H9 (cell line): Measurements from ENCODE around the gene AIPL1. TPM values are rescaled to one million over a fixed set of nuclear protein-coding genes. Genes with fewer than 3 reads are reported as not detected.

Experiments
- DNase-seq: peaks from one replicate; pipeline ENCODE4 v3.0.0-alpha.2; 2017
- H2AFZ ChIP-seq: one replicate; pipeline ENCODE4 v1.6.1; 2013; ENCODE audit warnings: mild to moderate bottlenecking, low read length, control low read depth, moderate library complexity
- H2AK5ac ChIP-seq: 2 replicates; pipeline ENCODE4 v1.6.1; 2013; ENCODE audit warnings: low read length, control low read depth, mixed read lengths; ENCODE audit not compliant: insufficient read length
- H2BK120ac ChIP-seq: one replicate; pipeline ENCODE4 v1.6.1; 2013; ENCODE audit warnings: low read depth, mild to moderate bottlenecking, low read length, control low read depth, inconsistent platforms; ENCODE audit not compliant: poor library complexity, severe bottlenecking
- H2BK12ac ChIP-seq: 2 replicates; pipeline ENCODE4 v1.6.1; 2013; ENCODE audit warnings: low read length, control low read depth, mixed read lengths, low read depth; ENCODE audit not compliant: insufficient read length
- H2BK15ac ChIP-seq: 2 replicates; pipeline ENCODE4 v1.6.1; 2013; ENCODE audit warnings: low read depth, low read length, control low read depth
- H2BK20ac ChIP-seq: one replicate; pipeline ENCODE4 v1.6.1; 2013; ENCODE audit warnings: low read depth, mild to moderate bottlenecking, low read length, control low read depth, inconsistent platforms; ENCODE audit not compliant: poor library complexity, severe bottlenecking
- H2BK5ac ChIP-seq: 2 replicates; pipeline ENCODE4 v1.6.1; 2013; ENCODE audit warnings: low read length, control low read depth, mixed read lengths; ENCODE audit not compliant: insufficient read length
- H3K14ac ChIP-seq: 2 replicates; pipeline ENCODE4 v1.6.1; 2013; ENCODE audit warnings: low read length, control low read depth; ENCODE audit not compliant: insufficient read depth
- H3K18ac ChIP-seq: 2 replicates; pipeline ENCODE4 v1.6.1; 2013; ENCODE audit warnings: low read depth, mild to moderate bottlenecking, mixed read lengths, low read length, control low read depth; ENCODE audit not compliant: insufficient read length
- H3K23ac ChIP-seq: 2 replicates; pipeline ENCODE4 v1.6.1; 2013; ENCODE audit warnings: low read length, control low read depth, mixed read lengths, low read depth; ENCODE audit not compliant: insufficient read length
- H3K23me2 ChIP-seq: 2 replicates; pipeline ENCODE4 v1.6.1; 2013; ENCODE audit warnings: low read depth, mild to moderate bottlenecking, mixed read lengths, low read length, control low read depth; ENCODE audit not compliant: insufficient read length, poor library complexity, severe bottlenecking
- H3K27ac ChIP-seq: 2 replicates; pipeline ENCODE4 v1.5.1; 2013; ENCODE audit warnings: low read length, control low read depth, mixed read lengths, low read depth; ENCODE audit not compliant: insufficient read length
- H3K27me3 ChIP-seq: 2 replicates; pipeline ENCODE4 v1.6.1; 2013; ENCODE audit warnings: low read length, control low read depth, inconsistent platforms; ENCODE audit not compliant: insufficient read depth
- H3K4ac ChIP-seq: 2 replicates; pipeline ENCODE4 v1.6.1; 2013; ENCODE audit warnings: low read depth, mild to moderate bottlenecking, control low read depth, inconsistent platforms, low read length, moderate library complexity
- H3K4me1 ChIP-seq: 2 replicates; pipeline ENCODE4 v1.6.1; 2013; ENCODE audit warnings: low read length, control low read depth, inconsistent platforms; ENCODE audit not compliant: insufficient read depth
- H3K4me2 ChIP-seq: 2 replicates; pipeline ENCODE4 v1.6.1; 2013; ENCODE audit warnings: low read length, control low read depth, mixed read lengths; ENCODE audit not compliant: insufficient read length, insufficient read depth
- H3K56ac ChIP-seq: 2 replicates; pipeline ENCODE4 v1.6.1; 2013; ENCODE audit warnings: low read depth, mild to moderate bottlenecking, mixed read lengths, low read length, control low read depth; ENCODE audit not compliant: insufficient read length
- H3K79me1 ChIP-seq: 2 replicates; pipeline ENCODE4 v1.6.1; 2013; ENCODE audit warnings: low read depth, mild to moderate bottlenecking, moderate library complexity, low read length, control low read depth, inconsistent platforms; ENCODE audit not compliant: insufficient read depth, poor library complexity, severe bottlenecking
- H3K79me2 ChIP-seq: 2 replicates; pipeline ENCODE4 v1.6.1; 2013; ENCODE audit warnings: low read length, control low read depth, inconsistent platforms; ENCODE audit not compliant: insufficient read depth
- H3K9ac ChIP-seq: 2 replicates; pipeline ENCODE4 v1.6.1; 2013; ENCODE audit warnings: low read length, control low read depth, mixed read lengths; ENCODE audit not compliant: insufficient read length; ENCODE audit errors: extremely low read depth
- H3K9me3 ChIP-seq: one replicate; pipeline ENCODE4 v1.6.1; 2013; ENCODE audit warnings: low read depth, low read length, inconsistent platforms; ENCODE audit not compliant: control insufficient read depth
- H3T11ph ChIP-seq: one replicate; pipeline ENCODE4 v1.6.1; 2013; ENCODE audit warnings: mild to moderate bottlenecking, low read length, control low read depth, inconsistent platforms
- H4K20me1 ChIP-seq: one replicate; pipeline ENCODE4 v1.6.1; 2013; ENCODE audit not compliant: control insufficient read depth, insufficient read length, insufficient read depth
- H4K5ac ChIP-seq: 2 replicates; pipeline ENCODE4 v1.6.1; 2013; ENCODE audit warnings: low read depth, mild to moderate bottlenecking, mixed read lengths, low read length, control low read depth; ENCODE audit not compliant: insufficient read length
- H4K8ac ChIP-seq: replicated peaks from 2 replicates; pipeline ENCODE4 v1.6.1; 2013; ENCODE audit warnings: low read length, control low read depth, mixed read lengths, low read depth; ENCODE audit not compliant: insufficient read length
- H4K91ac ChIP-seq: 2 replicates; pipeline ENCODE4 v1.6.1; 2013; ENCODE audit warnings: low read depth, mild to moderate bottlenecking, moderate library complexity, mixed read lengths, low read length, control low read depth; ENCODE audit not compliant: insufficient read length
- H3K27ac Mint-ChIP-seq, 3 experiments: 2 replicates in 2 of 3; 3 replicates in 1 of 3; pipeline ENCODE4 v1.8.0; 2020 to 2021; ENCODE audit warnings: mixed read lengths in 3 of 3, mild to moderate bottlenecking in 1 of 3, moderate library complexity in 1 of 3
- H3K27me3 Mint-ChIP-seq: 2 replicates; pipeline ENCODE4 v1.8.0; 2021; ENCODE audit warnings: low read depth, mild to moderate bottlenecking, moderate library complexity, mixed read lengths
- H3K36me3 Mint-ChIP-seq, 3 experiments: 2 replicates in 2 of 3; 3 replicates in 1 of 3; pipeline ENCODE4 v1.8.0; 2020 to 2021; ENCODE audit warnings: low read depth in 3 of 3, mixed read lengths in 3 of 3; ENCODE audit not compliant: insufficient read depth in 1 of 3
- H3K4me1 Mint-ChIP-seq, 2 experiments: 2 replicates each; pipeline ENCODE4 v1.8.0; 2020; ENCODE audit warnings: mixed read lengths in 2 of 2
- H3K4me3 Mint-ChIP-seq, 2 experiments: 2 replicates in 1 of 2; 3 replicates in 1 of 2; pipeline ENCODE4 v1.8.0; 2020 to 2021; ENCODE audit warnings: mild to moderate bottlenecking in 2 of 2, mixed read lengths in 2 of 2, moderate library complexity in 1 of 2
- H3K9me3 Mint-ChIP-seq, 2 experiments: 2 replicates in 1 of 2; 3 replicates in 1 of 2; pipeline ENCODE4 v1.8.0; 2020; ENCODE audit warnings: mild to moderate bottlenecking in 2 of 2, mixed read lengths in 2 of 2, moderate library complexity in 1 of 2
- CTCF ChIP-seq: fragments of 200-600 bp; sonication (generic); conservative IDR thresholded peaks from 3 replicates; pipeline ENCODE4 v1.8.0; 2021; ENCODE audit warnings: antibody characterized with exemption, mild to moderate bottlenecking
- WGBS: extraction: QIAGEN DNeasy Blood & Tissue Kit; methylation state at CpG from one replicate; pipeline ENCODE4 v1.1.7; 2013; ENCODE audit warnings: missing lambda C conversion rate, low lambda C conversion rate, mixed read lengths; ENCODE audit not compliant: insufficient read length; ENCODE audit errors: extremely low coverage; 5-methylcytosine and 5-hydroxymethylcytosine counted together
- total RNA-seq: library from RNA; stranded (reverse); gene quantifications from 2 replicates; pipeline ENCODE4 v1.2.1, GENCODE V29; 2021

AIPL1 gene
- total RNA-seq, 1 experiment from 2014 or later = 0.57 TPM

DNA sequence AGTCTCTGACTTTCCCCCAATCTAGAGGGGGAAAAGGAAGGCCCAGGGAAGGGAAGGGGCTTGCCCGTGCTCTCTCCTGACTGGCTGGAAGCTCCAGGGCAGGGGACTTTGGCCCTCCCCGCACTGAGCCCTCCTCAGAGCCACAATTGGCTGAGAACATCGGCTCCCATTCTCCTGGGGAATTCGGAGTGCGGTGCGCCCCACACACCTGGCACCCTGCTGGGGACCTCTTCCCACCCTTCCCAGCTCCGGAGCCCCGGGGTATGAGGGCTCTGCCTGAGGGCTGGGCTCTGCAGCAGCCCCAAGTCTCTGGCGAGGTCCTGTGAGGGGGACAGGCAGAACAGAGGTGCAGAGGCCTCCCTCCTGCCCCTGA is 45.4 kb upstream of the AIPL1 start:
- Histone ChIP-seq H3K56ac (no peak overlapping the region), H4K91ac (no peak overlapping the region), H3K14ac (no peak overlapping the region), H3T11ph (no peak overlapping the region), H2BK120ac (no peak overlapping the region), H3K79me2 (no peaks in the 10 kb centered on the region), H3K27me3 (no peaks in the 10 kb centered on the region), H3K18ac (no peak overlapping the region), H2BK12ac (no peak overlapping the region), H3K9ac (no peak overlapping the region), H3K79me1 (no peaks in the 10 kb centered on the region), H2BK5ac (no peak overlapping the region), H2BK15ac (no peak overlapping the region), H2BK20ac (no peak overlapping the region), H3K4ac (no peak overlapping the region), H3K4me2 (no peak overlapping the region), H3K23me2 (no peaks in the 10 kb centered on the region), H2AFZ (no peak overlapping the region), H3K23ac (no peak overlapping the region), H4K8ac (no peak overlapping the region), H2AK5ac (no peak overlapping the region), H3K4me1 (no peaks in the 10 kb centered on the region), H4K20me1 (no peaks in the 10 kb centered on the region), H3K9me3 (no peaks in the 10 kb centered on the region), H4K5ac (no peak overlapping the region), H3K27ac (no peak overlapping the region)
- no peak for DNase-seq
- Mint-ChIP-seq H3K4me1 (peaks cover 15 to 21% of the 10 kb centered on the region in 2 experiments), H3K27ac (no peak overlapping the region), H3K4me3 (no peak overlapping the region), H3K9me3 (no peaks in the 10 kb centered on the region), H3K27me3 (no peaks in the 10 kb centered on the region; the same call in none of the 2 replicates), H3K36me3 (no peaks in the 10 kb centered on the region)
- no peak for TF ChIP-seq CTCF
- no CpG with 5 or more reads among the region's 9 CpGs for WGBS
